Amniotic epithelial cell (primary cell): ENCODE results near the gene THEM4.

Source experiments
- DNase-seq: peaks from one replicate; pipeline ENCODE4 v3.0.0-alpha.2; 2010; ENCODE audit warnings: low read depth

THEM4 gene

DNA sequence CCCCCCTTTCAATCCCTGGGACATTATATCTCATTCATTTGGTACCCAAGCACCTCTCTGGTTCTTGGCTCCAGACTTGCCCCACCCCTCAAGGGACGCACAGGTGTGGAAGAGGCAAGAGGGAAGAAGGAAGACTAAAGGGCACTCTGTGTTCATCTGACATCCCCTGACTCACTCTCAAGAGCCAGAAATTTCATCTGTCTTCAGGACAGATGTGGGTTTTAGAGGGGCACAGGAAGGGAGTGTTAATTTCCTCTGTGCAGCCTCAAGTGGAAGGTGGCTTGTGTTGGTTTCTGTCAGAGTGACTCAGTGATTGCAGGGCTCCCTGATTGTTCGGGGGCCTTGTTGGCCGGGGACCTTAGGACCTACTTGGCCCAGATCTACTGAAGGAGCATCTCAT lies 72.1 kb downstream of the THEM4 start:
- DNase-seq: no peak

DNA sequence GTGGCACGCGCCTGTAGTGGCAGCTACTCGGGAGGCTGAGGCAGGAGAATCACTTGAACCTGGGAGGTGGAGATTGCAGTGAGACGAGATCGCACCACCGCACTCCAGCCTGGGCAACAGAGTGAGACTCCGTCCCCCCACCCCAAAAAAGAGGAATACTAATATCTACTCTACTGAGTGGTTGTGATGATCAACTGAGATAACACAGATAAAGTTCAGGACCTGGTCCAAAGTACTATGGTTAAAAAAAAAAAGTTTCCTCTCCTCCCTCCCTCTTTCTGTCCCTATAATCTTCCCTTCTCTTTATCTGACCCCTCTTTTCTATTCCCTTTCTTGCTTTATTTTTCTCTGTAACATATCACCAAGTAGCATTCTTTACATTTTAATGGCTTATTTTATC lies 73.7 kb downstream of the THEM4 start:
- DNase-seq: no peak

DNA sequence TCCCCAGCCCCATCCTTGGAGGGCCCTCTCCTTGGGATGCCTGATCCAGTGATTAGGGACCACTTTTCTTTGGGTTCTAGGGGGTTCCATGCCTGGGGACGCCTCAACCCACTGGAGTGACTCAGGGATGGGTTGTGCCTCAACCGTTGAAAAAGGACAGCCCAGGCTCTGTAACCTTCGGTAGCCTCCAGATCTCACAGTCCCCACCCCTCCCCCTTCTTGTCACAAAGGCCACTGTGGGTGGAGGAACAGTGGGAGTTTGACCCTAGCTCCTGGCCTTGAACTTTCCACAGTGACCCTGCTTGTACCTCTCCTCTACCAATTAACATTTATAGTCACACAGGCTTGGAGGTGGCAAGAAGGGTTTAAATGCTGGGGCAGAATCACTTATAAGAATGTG lies 75.1 kb downstream of the THEM4 start:
- no peak for DNase-seq

DNA sequence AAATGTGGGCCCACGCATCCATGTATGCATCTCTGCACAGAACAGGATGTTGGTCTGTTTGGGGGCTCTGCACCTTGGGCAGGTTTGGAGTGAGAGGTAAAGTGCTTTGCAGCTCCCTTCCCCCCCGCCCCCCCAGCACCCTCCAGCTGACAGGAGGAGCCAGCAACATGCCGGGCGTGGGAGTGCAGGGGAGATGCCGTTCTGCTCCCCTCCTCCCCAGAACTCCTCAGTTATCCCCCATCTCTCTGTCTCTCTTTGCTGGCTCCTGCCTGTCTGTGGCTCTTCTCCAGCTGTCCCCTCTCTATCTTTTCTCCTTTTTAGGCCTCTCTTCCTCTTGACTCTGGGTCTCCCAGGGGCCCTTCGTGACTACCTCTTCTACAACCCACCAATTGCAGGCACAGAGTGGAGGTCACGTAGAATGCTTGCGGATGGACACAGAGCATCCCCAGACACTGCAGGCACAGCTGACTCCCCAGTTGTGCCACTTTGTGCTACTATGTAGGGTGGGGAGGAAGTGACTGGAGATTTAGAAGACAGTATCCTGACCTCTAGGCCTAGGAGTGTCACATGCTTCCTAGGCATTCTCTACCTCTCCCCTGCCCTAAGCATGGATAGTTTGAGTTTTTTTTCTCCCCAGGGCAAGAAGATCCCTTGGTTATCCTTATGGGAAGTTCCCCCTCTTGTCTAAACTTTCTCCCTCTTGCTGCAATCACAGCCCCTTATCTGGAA lies 76.0 kb downstream of the THEM4 start:
- no peak for DNase-seq

DNA sequence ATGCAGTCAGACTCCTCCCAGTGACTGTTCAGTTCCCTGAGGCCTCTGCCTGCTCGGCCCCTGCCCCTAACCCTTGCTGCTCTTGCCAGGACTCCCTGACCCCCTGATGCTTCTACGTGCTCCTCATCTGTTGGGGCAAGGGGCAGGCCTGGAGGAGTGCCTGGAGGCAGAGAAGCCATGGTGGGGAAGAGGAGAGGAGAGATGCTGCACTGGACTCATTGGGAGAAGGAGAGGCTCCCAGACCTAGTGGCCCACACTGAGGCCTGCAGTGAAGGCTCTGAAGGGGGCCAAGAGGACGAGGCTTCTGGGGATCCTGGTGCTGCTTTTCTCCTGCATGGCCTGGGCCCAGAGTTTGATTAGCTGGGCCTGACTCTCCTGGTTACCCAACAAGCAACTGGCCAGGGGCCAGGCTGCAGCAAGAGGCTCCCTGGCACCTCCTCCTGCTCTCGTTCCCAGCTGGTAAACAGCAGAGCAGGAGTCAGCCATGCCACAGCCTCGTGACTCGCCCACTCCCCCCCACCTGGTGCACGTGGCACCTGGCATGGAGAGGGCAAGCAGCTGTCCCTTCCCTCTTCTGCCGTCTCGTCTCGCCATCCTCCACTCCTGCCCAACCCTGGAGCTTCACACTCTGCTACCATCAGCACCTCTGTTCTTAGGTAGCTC lies 76.9 kb downstream of the THEM4 start:
- DNase-seq: peak; percentile 84

DNA sequence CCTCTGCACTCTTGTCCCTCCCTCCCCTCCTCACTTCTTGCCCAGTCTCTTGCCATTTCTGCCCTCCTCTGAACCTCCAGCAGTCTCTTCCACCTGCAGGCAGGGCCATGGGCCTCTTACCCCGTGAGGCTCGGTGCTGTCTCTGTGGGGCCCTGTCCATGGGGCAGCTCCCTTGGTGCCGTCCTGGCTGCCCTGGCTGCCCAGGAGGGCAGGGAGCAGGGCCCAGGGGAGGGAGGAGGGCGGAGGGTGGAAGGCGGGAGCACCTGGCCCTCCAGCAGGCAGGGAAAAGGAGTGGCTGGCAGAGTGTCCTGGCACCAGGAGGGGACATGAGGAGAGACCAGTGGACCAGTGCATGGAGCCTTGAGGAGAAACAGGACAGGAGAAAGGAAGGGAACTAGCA lies 77.7 kb downstream of the THEM4 start, which contains the start of gene RORC:
TSS of gene RORC (minus strand) at position 198 of the 400 bp plus-strand sequence. CDS start at position 160, 38 bp downstream.
- no peak for DNase-seq

DNA sequence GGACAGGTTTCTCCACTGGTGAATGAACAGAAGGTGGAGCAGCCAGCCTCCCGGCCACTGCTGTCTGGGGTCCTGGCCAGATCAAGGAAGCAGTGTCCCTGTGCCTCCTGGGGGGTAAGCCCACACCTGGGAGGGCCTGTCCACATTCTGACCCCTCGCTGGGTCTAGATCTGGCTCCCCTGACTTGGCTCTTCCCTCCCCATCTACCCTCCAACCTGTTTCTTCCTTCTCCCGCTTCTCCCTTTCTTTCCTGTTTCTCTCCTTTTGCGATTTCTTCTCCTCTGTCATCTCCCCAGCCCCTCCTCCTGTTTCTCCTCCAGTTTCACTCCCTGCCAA lies 78.1 kb downstream of the THEM4 start:
- no peak for DNase-seq

DNA sequence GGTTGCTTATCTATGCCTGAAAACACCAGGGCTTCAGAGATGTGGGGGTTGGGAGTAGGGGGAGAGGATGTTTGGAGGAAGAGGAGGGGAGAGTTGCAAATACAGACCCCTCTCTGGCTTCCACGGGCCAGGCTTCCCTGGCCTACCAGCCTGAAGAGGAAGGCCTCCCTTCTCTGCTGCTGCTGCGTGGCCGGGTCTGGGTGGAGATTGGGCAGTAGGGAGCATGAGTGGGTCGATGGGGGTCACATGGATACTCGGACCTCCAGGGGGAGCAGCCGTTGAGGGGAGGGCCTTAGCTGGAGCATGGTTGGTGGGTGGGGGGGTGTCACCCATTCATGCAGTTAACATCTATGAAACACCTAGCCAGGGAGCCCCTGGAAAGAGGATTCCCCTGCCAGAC lies 79.3 kb downstream of the THEM4 start:
- no peak for DNase-seq

DNA sequence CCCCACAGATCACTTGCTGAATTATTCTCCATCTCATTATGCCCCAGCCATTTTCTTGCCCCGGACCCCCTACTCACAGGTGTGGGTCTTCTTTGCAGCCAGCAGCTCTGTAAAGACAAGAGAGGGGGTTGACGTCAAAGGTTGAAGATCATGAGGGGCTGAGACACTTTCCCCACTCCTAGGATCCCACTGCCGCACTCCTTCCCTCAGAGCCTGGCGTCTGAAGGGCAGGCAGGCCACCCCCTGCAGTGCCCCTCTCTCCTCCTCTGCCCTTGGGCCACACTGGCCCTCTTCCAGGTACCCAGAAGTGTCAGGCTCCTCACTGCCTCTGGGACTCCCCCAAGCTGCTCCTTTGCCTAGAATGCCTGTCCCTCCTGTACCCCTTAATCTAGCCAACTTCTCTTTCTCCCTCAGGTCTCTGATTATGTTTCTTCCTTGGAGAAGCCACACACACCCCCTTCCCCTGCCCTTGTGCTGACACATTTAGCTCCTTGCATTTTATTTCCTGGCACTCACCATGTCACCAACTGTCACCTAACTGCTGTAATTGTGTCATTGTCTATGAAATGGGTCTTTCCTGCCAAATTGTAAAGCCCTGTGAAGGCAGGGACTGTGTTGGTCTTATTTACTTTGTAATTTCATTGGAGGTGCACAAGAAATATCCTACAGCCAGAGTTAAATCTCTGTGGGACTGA lies 79.8 kb downstream of the THEM4 start:
- DNase-seq: no peak

DNA sequence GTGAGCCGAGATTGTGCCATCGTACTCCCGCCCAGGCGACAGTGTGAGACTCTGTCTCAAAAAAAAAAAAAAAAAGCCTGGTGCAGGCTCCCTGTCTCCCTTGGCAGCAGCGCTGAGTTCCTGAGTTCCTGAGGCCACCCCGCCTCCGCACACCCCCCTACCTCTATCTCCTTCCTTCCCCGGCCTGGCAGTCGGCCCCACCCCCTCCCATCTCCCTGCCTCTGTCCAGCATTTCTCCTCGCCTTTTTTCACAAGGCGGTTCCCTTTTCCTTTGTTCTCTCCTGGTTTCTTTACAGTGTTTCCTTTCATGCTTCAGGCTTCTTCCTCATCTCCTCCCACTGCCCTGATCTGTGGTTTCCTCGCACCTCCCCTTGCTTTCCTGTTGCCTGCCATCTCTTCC lies 80.4 kb downstream of the THEM4 start:
- peak; percentile 47 for DNase-seq

DNA sequence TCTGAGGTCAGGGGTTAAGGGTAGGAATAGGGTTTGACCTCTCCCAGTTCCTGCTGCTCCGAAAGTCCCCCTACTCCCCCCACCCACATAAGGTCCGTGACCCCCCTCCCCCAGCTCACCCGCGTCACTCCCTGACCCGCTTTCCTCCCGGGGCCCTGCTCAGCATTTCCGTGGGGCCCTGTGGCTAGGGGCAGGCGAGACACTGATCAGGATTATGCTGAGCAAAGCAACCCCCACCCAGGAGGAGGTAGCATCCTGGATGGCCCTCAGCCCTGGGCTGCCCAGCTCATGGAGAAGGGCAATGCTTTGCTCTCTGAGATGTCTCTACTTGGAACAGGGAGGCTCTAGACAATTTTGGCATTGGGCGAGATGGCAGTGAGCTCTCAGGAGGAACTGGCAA lies 81.5 kb downstream of the THEM4 start:
- no peak for DNase-seq

DNA sequence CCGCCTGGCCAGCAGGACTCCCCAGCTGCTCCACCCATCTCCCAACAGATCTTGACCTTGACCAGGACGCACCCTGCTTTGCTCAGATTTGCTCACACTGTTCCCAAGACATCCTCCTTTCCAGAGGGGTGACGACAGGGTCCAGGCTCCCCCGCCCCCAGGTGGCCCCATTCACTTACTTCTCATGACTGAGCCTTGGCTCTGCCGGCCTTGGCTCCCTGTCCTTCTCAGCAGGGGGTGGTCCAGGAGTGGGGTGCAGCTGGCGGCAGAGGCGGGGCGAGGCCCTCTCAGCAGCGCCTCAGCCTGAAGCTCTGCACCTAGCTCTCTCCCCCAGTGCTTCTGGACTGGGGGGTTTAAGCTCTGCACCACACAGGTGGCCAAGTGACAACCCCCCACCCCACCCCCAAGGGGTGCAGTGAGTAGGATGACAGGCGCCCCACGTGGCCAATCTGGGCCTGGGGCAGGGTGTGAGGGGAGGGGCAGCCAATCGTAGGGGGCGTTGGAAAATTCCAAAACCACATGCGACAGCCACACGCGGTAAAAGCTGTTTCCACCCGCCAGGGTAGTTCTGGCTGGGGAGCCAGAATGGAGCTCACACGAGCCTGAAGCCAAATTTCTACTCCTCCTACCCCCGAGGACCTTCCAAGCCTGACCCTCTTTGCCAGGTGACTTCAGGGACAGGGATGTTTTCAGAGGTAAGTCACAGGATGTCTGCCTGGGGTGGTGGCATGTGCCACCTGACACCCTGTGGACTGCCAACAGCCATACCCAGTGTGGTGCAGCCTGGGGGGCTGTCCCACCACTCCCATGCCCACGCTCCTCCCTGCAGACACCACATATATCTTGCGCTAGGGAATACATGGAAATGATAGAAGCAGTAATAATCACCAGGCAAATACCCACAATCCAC lies 83.3 kb downstream of the THEM4 start:
- DNase-seq: no peak

DNA sequence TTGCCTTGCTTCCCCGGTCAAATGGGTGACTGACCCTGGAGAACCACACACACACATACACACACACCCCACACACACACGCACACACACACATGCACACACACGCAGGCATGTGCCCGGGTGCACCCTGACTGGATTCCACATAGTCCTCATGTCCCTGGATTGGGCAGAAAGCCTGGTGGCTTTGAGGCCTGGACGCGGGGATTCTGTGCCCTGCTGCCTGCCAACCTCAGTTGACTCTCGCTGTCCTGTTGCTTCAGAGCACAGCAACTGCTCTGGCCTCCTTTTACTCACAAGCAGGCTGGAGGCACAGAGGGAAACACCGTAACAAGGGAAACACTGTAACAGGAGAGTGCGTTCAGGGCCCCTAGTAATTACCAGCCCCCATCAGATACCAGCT lies 84.1 kb downstream of the THEM4 start:
- no peak for DNase-seq
